GM19397 (cell line): Measurements from ENCODE around the gene ARHGAP29.

Experiments used
- ATAC-seq: cut with Tn5 transposase; IDR thresholded peaks from one replicate; pipeline ENCODE4 v1.9.1; 2021; ENCODE audit warnings: mild to moderate bottlenecking, moderate library complexity; ENCODE audit not compliant: unreplicated experiment

ARHGAP29 gene

DNA sequence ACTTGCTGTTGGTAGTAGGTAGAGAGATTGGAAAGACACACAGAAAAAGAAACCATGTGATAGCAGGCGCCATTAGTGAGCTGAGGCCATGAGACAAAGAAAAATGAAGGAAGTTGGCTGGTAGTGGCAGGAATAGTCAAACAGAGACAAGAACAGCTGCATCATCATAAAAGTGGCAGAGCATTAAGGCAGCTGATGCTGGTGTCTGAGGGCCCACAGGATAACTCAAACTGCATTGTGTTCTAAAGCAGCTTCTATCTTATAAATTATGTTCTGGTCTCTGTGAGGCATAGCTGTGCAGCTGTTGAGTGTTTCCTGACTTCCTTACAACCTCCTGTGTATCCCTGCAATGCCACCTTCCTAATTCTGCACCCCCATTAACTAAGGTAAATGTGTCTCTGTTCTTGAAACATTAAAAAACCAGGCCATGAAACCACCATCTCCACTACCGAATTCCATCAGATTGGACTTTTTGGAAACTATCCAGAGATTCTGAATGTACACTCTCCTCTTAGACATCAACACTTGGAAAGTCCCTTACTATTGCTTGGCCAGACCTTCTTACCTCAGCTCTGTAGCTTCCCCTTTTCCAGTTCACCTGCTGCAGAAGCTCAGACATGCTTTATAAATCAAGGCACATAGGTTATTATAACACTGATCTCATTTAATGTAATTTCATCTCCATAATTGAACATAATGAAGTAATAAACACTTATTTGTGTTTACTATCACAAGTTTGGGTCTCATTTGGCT, 23.4 kb upstream of the ARHGAP29 start:
- no peak for ATAC-seq

DNA sequence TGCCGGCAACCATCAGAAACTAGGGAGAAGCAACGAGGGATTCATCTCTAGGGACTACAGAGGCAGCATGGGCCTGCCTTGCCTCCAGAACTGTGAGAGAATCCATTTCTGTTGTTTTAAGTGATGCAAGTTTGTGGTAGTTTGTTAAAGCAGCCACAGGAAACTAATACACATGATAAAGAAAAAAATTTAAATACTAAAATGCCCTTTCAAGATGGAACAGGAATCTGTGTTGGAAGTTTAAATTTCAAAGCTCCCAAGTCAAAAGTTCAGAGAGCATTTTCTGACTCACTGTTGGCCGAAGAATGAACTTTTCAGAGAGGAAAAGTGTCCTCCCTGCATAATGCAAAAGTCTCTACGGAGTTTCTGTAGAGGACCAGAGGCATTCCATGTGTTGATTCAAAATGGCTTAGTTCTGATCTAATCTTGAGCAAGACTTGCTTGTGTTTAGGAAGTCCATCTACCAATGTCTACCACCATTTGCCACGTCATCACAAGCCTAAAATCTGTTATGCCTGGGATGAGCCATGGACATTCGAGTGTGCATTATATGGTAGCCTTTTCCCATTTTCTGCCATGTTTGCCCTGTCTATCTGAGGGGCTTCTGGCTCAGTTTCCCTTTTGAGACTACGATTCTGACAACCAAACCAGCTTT, 22.4 kb upstream of the ARHGAP29 start:
- ATAC-seq = no peak

- ATAC-seq = no peak
These were observed 21.5 kb upstream of the ARHGAP29 start for GRCh38 chr1:94258873-94259331.

DNA sequence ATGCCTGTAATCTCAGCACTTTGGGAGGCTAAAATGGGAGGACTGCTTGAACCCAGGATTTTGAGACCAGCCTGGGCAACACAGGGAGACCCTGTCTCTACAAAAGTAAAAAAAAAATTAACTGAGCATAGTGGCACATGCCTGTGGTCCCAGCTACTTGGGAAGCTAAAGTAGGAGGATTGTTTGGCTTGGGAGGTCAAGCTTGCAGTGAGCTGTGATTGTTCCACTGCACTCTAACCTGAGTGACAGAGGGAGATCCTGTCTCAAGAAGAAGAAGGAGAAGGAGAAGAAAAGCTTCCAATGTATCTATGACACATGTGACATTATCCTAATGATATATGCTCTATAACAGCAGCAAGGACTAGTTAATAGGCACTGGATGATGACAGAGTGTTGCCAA, 20.1 kb upstream of the ARHGAP29 start:
- ATAC-seq = no peak

DNA sequence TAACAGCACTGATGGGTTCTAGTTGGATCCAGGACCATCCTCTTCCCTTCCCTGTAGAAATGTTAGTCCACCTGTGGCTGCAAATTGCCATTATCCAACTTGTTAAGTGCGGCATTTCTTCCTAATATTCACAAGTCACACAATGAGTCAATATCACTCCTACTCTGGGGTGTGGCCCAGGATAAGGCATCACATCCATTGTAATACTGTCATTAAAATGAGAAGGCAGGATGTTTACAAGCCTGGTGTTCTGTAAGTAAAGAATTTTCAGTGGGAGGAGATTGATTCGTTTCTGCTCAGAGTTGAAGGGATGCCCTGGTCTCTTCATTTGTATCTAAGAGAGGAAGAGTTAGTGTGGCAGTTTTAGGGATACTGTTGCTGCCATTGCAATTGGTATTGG, 18.1 kb upstream of the ARHGAP29 start:
- ATAC-seq = no peak

DNA sequence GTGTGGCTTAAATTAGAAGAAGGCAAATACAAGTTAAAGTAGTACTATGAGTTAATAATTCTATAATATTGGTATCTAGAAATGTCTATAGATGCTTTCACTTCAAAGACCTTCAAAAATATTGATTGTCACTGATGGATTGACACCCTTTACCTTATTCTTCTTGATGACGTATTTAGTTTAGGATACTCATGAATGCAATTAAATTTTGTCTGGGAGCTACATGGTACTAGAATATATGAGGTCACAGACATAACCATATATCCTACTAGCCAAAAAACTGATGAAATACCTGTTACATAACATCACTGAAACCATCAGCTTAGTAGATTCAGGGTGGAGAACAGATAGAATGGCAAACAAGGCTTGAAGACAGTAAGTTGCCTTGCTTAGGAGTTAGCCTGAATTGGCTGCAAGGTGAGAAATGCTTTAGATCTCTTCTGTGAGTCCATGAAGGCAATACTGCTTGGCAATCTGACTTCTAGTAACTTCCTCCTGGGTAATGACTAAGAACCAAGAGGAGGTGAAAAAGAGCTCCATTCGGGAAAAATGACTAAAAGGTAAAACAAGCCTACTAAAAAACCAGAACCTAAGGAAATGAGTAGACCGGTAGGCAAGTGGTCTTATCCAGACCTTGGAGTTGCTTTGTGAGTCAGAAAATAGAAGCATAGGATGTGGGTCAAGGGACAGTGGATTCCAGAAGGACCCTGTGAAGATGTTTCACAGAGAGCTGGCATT, 16.9 kb upstream of the ARHGAP29 start:
- no peak for ATAC-seq

DNA sequence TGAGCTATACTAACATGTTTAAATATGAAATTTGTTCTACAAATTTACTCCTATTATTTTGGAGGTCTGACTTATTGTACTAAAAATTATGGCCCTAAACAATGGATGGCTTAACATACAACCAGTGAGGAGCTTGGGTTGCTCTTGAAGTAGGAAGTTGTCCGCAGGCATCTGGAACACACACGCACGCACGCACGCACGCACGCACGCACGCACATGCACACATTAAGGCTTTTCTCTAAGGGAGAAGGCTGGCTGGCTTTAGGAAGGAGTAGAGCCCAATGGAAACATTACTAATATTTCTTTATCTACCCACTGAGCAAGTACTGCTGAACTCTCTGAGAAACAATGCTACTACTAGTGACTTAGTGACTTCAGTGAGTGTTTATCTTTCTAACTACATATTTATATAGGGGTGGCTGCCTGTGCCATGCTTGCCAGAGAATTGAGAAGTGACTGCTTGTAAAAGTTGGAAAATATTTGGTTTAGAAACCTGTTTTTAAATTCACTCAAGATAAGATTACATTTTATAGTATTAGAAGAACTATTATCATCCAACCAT, 16.2 kb upstream of the ARHGAP29 start:
- no peak for ATAC-seq

DNA sequence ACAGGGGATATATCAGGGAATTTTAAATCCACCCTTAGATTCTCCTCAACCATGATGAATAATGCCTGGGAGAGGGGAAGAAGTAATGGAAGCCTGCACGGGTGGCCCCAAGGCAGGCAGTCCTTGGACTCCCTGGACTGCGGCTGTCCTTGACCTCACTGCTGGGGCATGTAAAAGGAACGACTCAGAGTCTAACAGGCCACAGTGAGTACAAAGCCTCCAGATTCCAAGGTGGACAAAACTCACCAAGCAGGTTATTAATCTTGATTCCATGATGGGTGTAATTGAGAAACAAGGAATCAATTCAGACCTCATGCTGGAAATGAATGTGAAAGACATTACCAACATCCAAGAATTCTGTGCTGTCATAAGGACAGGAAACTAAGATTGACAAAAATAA, 13.0 kb upstream of the ARHGAP29 start:
- ATAC-seq = no peak

DNA sequence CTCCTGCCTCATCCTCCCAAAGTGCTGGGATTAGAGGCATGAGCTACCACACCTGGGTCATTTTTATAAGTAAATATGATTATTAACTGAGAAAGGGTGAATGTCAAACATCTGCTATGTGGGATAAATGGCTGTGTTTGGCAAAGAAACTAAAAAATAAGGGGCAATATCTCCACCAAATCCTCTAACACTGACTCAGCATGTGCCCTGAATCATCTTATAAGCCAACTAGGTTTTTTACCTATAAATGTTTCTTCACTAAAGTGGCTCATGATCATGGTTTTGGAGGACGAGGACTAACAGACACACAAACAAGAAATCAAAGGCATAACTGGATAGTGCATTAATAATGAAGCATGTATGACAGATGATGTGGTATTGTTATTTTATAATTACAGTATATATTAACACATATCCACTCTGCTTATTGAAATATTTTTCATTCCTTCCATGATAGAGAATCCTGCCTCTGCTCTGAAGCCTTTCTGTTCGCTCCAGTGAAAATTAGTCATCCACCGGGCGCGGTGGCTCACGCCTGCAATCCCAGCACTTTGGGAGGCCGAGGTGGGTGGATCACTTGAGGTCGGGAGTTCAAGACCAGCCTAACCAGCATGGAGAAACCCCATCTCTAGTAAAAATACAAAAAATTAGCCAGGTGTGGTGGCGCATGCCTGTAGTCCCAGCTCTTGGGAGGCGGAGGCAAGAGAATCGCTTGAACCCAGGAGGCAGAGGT, 11.7 kb upstream of the ARHGAP29 start:
- ATAC-seq = no peak

DNA sequence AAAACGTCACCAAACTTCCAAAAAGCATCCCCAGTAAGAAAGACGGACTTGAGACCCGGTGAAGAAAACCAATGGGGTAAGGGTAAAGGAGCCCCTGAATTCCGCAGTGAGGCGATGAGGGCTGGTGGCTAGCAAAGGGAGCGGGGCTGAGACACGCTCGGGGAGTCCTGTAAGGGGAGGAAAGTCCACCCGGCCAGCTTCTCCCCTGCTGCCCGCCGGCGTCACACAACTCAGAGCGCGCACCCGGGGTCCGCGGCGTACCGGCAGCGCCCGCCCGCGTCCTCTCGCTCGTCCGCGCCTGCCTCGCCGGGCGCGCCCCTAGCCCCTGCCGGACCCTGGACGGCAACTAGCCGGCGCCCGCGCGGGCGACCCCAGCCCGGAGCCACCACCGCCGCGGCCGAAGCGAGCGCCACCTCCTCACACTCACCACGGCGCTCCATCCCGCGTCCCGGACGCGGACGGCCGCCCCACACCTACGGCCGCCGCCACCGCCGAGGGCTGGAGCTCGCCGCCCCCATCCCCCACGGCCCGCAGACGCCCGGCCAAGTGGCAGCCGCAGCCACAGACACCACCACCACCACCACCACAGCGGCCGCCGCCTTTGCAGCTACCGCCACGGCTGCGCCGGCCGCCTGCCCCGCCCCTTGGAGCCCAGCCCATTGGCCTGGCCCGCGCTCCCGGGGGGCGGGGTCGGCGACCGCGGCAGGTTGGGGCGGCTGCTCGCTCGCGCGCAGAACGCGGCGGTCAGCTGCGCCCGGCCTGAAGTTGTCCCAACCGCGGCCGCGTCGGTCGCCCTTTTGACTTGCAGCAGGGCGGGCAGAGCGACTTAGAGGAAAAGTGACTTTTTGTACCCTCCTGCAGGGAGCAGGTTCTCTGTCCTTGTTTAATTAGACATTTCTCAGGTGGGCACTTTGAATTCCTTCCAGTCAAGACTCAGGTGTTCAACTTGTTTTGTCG, 10.0 kb upstream of the ARHGAP29 start:
- peak; percentile 90 for ATAC-seq

DNA sequence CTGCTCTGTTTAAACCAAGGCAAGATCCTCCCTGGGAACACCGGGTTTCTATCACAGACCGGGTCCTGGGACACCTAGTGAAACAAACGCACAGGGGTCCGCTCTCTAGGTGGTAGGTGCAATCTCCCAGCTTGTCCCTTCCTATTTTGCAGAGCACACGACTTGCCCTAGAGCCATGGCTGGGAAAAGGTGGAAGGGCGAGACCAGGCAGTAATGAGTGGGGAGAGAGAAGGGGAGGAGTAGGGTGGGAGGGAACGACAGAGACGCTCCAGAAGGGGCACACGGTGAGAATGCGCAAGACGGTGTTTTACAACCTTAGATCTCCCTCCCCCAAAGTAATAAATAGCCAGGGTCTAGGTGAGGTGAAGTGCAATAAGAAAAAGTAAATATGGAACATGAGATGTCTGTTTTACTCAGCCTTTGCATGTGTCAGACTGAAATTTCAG, 9.3 kb upstream of the ARHGAP29 start:
- no peak for ATAC-seq

GRCh38 chr1:94245747-94246438, 8.5 kb upstream of the ARHGAP29 start:
- ATAC-seq = no peak

DNA sequence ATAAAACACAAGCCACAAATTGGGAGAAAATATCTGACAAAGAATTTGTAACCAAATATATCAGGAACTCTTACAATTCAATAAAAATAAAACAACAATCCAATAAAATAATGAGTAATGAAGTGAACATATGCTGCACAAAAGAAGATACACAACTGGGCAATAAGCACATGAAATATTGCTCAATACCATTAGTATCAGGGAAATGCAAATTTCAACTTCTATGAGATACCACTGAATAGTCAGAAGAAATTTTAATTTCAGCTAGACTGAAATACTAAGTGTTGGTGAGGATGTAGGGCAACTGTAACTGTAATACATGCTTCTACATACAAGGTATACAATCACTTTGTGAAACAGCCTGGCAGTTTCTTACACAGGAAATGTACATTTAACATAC, 7.4 kb upstream of the ARHGAP29 start:
- ATAC-seq = no peak

DNA sequence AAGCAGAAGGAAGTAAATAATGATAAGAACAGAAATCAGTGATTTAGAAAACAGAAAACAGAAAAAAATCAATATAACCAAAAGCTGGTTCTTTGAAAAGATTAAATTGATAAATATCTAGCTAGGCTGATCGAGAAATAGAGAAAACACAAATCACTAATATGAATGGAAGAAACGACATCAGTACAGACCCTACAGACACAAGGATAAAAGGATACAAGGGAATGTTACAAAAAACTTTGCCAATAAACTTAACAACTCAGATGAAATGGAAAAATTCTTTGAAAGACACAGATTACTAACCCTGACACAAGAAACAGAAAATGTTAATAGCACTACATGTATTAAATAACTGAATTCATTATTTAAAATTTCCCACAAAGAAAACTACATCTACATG, 6.3 kb upstream of the ARHGAP29 start:
- no peak for ATAC-seq

DNA sequence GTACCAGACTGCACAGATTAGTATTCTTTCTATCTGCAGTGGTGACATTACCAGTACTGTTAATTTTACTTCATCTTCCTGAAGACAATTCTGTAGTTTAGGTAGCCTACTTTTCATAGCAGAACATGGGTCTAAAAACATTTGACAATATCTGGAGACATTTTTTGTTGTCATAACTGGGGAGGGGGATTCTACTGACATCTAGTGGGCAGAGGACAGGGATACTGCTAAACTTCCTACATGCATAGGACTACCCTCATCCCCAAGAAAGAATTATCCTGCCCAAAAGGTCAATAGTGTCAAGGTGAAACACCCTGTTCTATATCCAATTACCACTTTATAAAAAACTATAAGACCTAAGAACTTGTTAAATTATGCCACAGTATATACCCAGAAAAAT, 3.4 kb upstream of the ARHGAP29 start:
- ATAC-seq = no peak

GRCh38 chr1:94239796-94240195, 2.4 kb upstream of the ARHGAP29 start:
- no peak for ATAC-seq

GRCh38 chr1:94239051-94239450, 1.7 kb upstream of the ARHGAP29 start:
- no peak for ATAC-seq

- ATAC-seq = no peak
These were observed 624 bp downstream of the ARHGAP29 start for GRCh38 chr1:94236630-94237290.
